OCI-LY3 (cell line): ENCODE results near the gene FARP1.

ENCODE experiments used
- H2AFZ ChIP-seq: fragments of 200-600, 300-600 bp; shearing (Covaris generic); 2 replicates; pipeline ENCODE4 v1.6.0; 2014; ENCODE audit warnings: antibody characterized with exemption, low read depth, low read length
- H3K27ac ChIP-seq: fragments of 200-600, 300-600 bp; sonication (generic); 2 replicates; pipeline ENCODE4 v1.5.1; 2014; ENCODE audit warnings: mild to moderate bottlenecking, low read length, moderate library complexity, mixed read lengths
- H3K27me3 ChIP-seq: fragments of 200-600, 300-600 bp; sonication (generic); 2 replicates; pipeline ENCODE4 v1.6.1; 2014; ENCODE audit warnings: low read depth, low read length, mixed read lengths
- H3K36me3 ChIP-seq: fragments of 200-600, 300-600 bp; sonication (generic); replicated peaks from 2 replicates; pipeline ENCODE3; 2014; ENCODE audit warnings: low read depth, low read length, mixed read lengths
- H3K4me1 ChIP-seq: fragments of 300-600, 200-600 bp; sonication (generic); 2 replicates; pipeline ENCODE4 v1.6.1; 2014; ENCODE audit warnings: low read length, mixed read lengths
- H3K4me2 ChIP-seq: fragments of 200-600, 300-600 bp; sonication (generic); 2 replicates; pipeline ENCODE4 v1.6.1; 2014; ENCODE audit warnings: low read length, mixed read lengths
- H3K4me3 ChIP-seq: fragments of 300-600, 200-600 bp; sonication (generic); 2 replicates; pipeline ENCODE4 v1.5.1; 2014; ENCODE audit warnings: antibody characterized with exemption, mild to moderate bottlenecking, low read length, moderate library complexity
- H3K79me2 ChIP-seq: fragments of 300-600, 200-600 bp; shearing (Covaris generic); 2 replicates; pipeline ENCODE4 v1.6.1; 2014; ENCODE audit warnings: mild to moderate bottlenecking, low read length, mixed read lengths
- H3K9ac ChIP-seq: fragments of 300-600, 200-600 bp; shearing (Covaris generic); 2 replicates; pipeline ENCODE4 v1.6.0; 2014; ENCODE audit warnings: mild to moderate bottlenecking, low read length, moderate library complexity
- H3K9me3 ChIP-seq: fragments of 200-600, 300-600 bp; shearing (Covaris generic); 2 replicates; pipeline ENCODE4 v1.6.1; 2014; ENCODE audit warnings: low read length, mixed read lengths; ENCODE audit not compliant: insufficient read depth
- H4K20me1 ChIP-seq: fragments of 200-600, 300-600 bp; sonication (generic); 2 replicates; pipeline ENCODE4 v1.6.1; 2016; ENCODE audit warnings: low read length, mixed read lengths; ENCODE audit not compliant: insufficient read depth
- CTCF ChIP-seq: fragments of 200-600, 300-600 bp; sonication (generic); IDR thresholded peaks from 2 replicates; pipeline ENCODE4 v1.5.1; 2014; ENCODE audit warnings: antibody characterized with exemption, low read length, low read depth
- EZH2phosphoT487 ChIP-seq: fragments of 200-600 bp; shearing (Covaris generic); IDR thresholded peaks from 2 replicates; pipeline ENCODE4 v1.6.1; 2018; ENCODE audit warnings: antibody characterized with exemption, mixed run types, low read depth

Gene FARP1

GRCh38 chr13:98370806-98371515 is 228.1 kb downstream of the FARP1 start:
- TF ChIP-seq CTCF (no peak), EZH2phosphoT487 (no peak)
- Histone ChIP-seq H3K27ac (no peak overlapping the region), H3K4me1 (no peaks in the 10 kb centered on the region), H3K36me3 (no peaks in the 10 kb centered on the region), H3K4me2 (no peak overlapping the region), H3K9me3 (no peaks in the 10 kb centered on the region), H3K27me3 (no peaks in the 10 kb centered on the region), H3K79me2 (no peaks in the 10 kb centered on the region), H2AFZ (no peak overlapping the region), H3K9ac (no peak overlapping the region), H4K20me1 (no peaks in the 10 kb centered on the region), H3K4me3 (no peak overlapping the region)

GRCh38 chr13:98371516-98372023 is 228.7 kb downstream of the FARP1 start:
- Histone ChIP-seq H3K79me2 (no peaks in the 10 kb centered on the region), H2AFZ (no peak overlapping the region), H3K4me2 (no peak overlapping the region), H4K20me1 (no peaks in the 10 kb centered on the region), H3K4me1 (no peaks in the 10 kb centered on the region), H3K36me3 (no peaks in the 10 kb centered on the region), H3K9ac (no peak overlapping the region), H3K27me3 (no peaks in the 10 kb centered on the region), H3K4me3 (no peak overlapping the region), H3K27ac (no peak overlapping the region), H3K9me3 (no peaks in the 10 kb centered on the region)
- TF ChIP-seq CTCF, result no peak
- TF ChIP-seq EZH2phosphoT487, result no peak

- no peaks in the 10 kb centered on the region for H3K79me2 ChIP-seq
- no peaks in the 10 kb centered on the region for H4K20me1 ChIP-seq
- no peaks in the 10 kb centered on the region for H3K27me3 ChIP-seq
- TF ChIP-seq EZH2phosphoT487 (no peak), CTCF (no peak)
- H3K4me1 ChIP-seq, result no peaks in the 10 kb centered on the region
- H3K4me3 ChIP-seq, result no peak overlapping the region
- no peak overlapping the region for H3K4me2 ChIP-seq
- H2AFZ ChIP-seq, result no peak overlapping the region
- no peaks in the 10 kb centered on the region for H3K9me3 ChIP-seq
- no peak overlapping the region for H3K9ac ChIP-seq
- H3K36me3 ChIP-seq, result no peaks in the 10 kb centered on the region
- H3K27ac ChIP-seq, result no peak overlapping the region
Observed at GRCh38 chr13:98372876-98373275, 230.0 kb downstream of the FARP1 start.

GRCh38 chr13:98374750-98375149 is 231.9 kb downstream of the FARP1 start:
- no peak overlapping the region for H3K9ac ChIP-seq
- H3K79me2 ChIP-seq, result no peaks in the 10 kb centered on the region
- H4K20me1 ChIP-seq, result no peaks in the 10 kb centered on the region
- no peak overlapping the region for H3K4me3 ChIP-seq
- H3K9me3 ChIP-seq, result no peaks in the 10 kb centered on the region
- no peaks in the 10 kb centered on the region for H3K36me3 ChIP-seq
- TF ChIP-seq EZH2phosphoT487 (no peak), CTCF (no peak)
- H2AFZ ChIP-seq, result no peak overlapping the region
- no peaks in the 10 kb centered on the region for H3K27me3 ChIP-seq
- no peaks in the 10 kb centered on the region for H3K4me1 ChIP-seq
- no peak overlapping the region for H3K27ac ChIP-seq
- no peak overlapping the region for H3K4me2 ChIP-seq
